ENCODE results near the gene GPR157. TPM values are rescaled to one million over a fixed set of nuclear protein-coding genes. Genes with fewer than 3 reads are reported as not detected.

GPR157 gene
- total and polyA plus RNA-seq, 2 of the 13 experiments (the other 11 are each of a cell fraction or from before 2014, with no cell fraction given) = 10.1 to 19.2 TPM

DNA sequence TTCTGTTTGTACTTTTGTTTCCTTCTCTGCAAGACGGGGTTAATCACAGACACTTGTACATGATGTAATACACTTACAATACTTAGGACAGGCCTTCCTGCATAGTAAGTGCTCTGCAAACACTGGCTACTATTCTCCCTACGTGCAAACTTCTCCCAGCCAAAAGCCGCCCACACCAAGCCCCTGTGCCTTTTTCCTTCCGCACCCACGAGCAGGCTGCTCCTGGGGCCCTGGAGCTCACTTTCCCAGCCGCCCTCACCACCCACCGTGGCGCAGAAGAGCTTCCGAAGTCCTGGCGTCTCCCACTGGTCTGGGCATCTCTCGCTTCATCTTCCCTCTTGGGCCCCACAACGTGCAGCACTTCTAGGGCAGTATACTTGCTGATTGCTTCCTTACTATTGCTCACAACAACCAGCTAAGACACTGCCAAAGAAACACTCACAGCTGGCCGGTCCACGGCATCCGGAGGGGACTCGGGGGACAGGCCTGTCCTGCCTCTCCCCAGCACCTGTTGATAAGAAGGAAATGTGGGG lies 22.5 kb upstream of the GPR157 start:
- Histone ChIP-seq H3K4me2 (ENCODE audit: low read depth, low read length) (no peak overlapping the region), H3K36me3 (replicated peaks in 1 of 2; ENCODE audit: control insufficient read depth in 1 of 2, insufficient read depth in 2 of 2, low read length in 2 of 2) (peaks cover 32 to 63% of the 10 kb centered on the region in 2 experiments; a peak in 4 of 5 replicates), H3K27me3 (ENCODE audit: control insufficient read depth in 1 of 2, insufficient read depth in 2 of 2, low read length in 2 of 2) (no peaks in the 10 kb centered on the region), H3K27ac (ENCODE audit: extremely low read length, insufficient read depth, low read length) (no peak overlapping the region), H3K4me1 (ENCODE audit: insufficient read depth, low read length) (peaks cover 17% of the 10 kb centered on the region), H3K9me3 (ENCODE audit: low read length) (no peaks in the 10 kb centered on the region), H3K79me2 (ENCODE audit: insufficient read depth, low read length) (peaks cover 42% of the 10 kb centered on the region), H2AFZ (ENCODE audit: low read length) (no peak overlapping the region), H4K20me1 (ENCODE audit: insufficient read depth, low read length) (peaks cover 50% of the 10 kb centered on the region), H3K4me3 (replicated peaks in 1 of 3; ENCODE audit: insufficient read depth in 1 of 3, low read depth in 2 of 3, low read length in 3 of 3) (no peak overlapping the region), H3K9ac (ENCODE audit: insufficient read depth, low read depth, low read length) (no peak overlapping the region)
- in situ Hi-C loops (cut with HindIII; ENCODE audit: extremely low pct_ligation_motif_present, low pct_unique_long_range_greater_than_20kb) (no loop called here), intact Hi-C loops (cut with micrococcal nuclease; ENCODE audit: unreplicated experiment) (no loop called here)
- POLR2A ChIA-PET = no interaction called here
- no TSS peak for BruUV-seq (replicated peaks)
- CTCF ChIA-PET (ENCODE audit: low intra/inter-chr PET ratio, low total read pairs) = no interaction called here
- TF ChIP-seq SETDB1 (CRISPR knock-in tag; IDR thresholded peaks at IDR 0.05; ENCODE audit: borderline replicate concordance) (no peak), MATR3 (CRISPR knock-in tag; IDR thresholded peaks at IDR 0.05) (no peak), ZNF570 (CRISPR knock-in tag; IDR thresholded peaks at IDR 0.05; ENCODE audit: borderline replicate concordance) (no peak), ZNF703 (CRISPR knock-in tag; IDR thresholded peaks at IDR 0.05; ENCODE audit: borderline replicate concordance) (no peak), MBNL3 (CRISPR knock-in tag; conservative IDR thresholded peaks at IDR 0.05) (no peak), ZNF674 (CRISPR knock-in tag; IDR thresholded peaks at IDR 0.05; ENCODE audit: low read depth) (no peak), TBP (CRISPR knock-in tag; IDR thresholded peaks at IDR 0.05) (no peak)
- TF ChIP-seq, protein P1, sequence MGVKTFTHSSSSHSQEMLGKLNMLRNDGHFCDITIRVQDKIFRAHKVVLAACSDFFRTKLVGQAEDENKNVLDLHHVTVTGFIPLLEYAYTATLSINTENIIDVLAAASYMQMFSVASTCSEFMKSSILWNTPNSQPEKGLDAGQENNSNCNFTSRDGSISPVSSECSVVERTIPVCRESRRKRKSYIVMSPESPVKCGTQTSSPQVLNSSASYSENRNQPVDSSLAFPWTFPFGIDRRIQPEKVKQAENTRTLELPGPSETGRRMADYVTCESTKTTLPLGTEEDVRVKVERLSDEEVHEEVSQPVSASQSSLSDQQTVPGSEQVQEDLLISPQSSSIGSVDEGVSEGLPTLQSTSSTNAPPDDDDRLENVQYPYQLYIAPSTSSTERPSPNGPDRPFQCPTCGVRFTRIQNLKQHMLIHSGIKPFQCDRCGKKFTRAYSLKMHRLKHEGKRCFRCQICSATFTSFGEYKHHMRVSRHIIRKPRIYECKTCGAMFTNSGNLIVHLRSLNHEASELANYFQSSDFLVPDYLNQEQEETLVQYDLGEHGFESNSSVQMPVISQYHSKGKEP (CRISPR knock-in tag; IDR thresholded peaks at IDR 0.05) = no peak
- TF ChIP-seq, protein P2, sequence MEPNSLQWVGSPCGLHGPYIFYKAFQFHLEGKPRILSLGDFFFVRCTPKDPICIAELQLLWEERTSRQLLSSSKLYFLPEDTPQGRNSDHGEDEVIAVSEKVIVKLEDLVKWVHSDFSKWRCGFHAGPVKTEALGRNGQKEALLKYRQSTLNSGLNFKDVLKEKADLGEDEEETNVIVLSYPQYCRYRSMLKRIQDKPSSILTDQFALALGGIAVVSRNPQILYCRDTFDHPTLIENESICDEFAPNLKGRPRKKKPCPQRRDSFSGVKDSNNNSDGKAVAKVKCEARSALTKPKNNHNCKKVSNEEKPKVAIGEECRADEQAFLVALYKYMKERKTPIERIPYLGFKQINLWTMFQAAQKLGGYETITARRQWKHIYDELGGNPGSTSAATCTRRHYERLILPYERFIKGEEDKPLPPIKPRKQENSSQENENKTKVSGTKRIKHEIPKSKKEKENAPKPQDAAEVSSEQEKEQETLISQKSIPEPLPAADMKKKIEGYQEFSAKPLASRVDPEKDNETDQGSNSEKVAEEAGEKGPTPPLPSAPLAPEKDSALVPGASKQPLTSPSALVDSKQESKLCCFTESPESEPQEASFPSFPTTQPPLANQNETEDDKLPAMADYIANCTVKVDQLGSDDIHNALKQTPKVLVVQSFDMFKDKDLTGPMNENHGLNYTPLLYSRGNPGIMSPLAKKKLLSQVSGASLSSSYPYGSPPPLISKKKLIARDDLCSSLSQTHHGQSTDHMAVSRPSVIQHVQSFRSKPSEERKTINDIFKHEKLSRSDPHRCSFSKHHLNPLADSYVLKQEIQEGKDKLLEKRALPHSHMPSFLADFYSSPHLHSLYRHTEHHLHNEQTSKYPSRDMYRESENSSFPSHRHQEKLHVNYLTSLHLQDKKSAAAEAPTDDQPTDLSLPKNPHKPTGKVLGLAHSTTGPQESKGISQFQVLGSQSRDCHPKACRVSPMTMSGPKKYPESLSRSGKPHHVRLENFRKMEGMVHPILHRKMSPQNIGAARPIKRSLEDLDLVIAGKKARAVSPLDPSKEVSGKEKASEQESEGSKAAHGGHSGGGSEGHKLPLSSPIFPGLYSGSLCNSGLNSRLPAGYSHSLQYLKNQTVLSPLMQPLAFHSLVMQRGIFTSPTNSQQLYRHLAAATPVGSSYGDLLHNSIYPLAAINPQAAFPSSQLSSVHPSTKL (CRISPR knock-in tag; IDR thresholded peaks at IDR 0.05) = no peak
- DNase-seq (ENCODE audit: low spot score) = no peak
- no peak for FAIRE-seq
- 95% methylated on average over 16 of the region's 16 CpGs for WGBS (ENCODE audit: low lambda C conversion rate)
- ATAC-seq = no peak

Data from HepG2 (cell line).